OCI-LY7 (cell line): ENCODE results near the gene NAV3. TPM values are rescaled to one million over a fixed set of nuclear protein-coding genes. Genes with fewer than 3 reads are reported as not detected.

Source experiments
- BruUV-seq: library from RNA; stranded (reverse); fragments of 400-500 nt; replicated peaks from 2 replicates; lab custom pipeline; 2021; lab: Mats Ljungman, UMichigan
- CTCF ChIA-PET: fragments of 300-600 bp; sonication (Branson Sonifier 250); formaldehyde crosslinking; loops from one replicate; lab custom pipeline; 2022; ENCODE audit warnings: antibody characterized with exemption; ENCODE audit not compliant: unreplicated experiment; lab: Charles Lee
- POLR2A ChIA-PET: fragments of 300-600 bp; sonication (Branson Sonifier 250); formaldehyde crosslinking; loops from one replicate; lab custom pipeline; 2022; ENCODE audit warnings: antibody characterized with exemption; lab: Charles Lee
- DNase-seq: peaks from one replicate; pipeline ENCODE4 v3.0.0-alpha.2; 2015; ENCODE audit warnings: low spot score
- H2AFZ ChIP-seq: fragments of 200-600 bp; sonication (generic), shearing (Covaris generic); 2 replicates; pipeline ENCODE4 v1.6.1; 2014; ENCODE audit warnings: mild to moderate bottlenecking, antibody characterized with exemption, low read length, moderate library complexity
- H3K27ac ChIP-seq: fragments of 200-600 bp; sonication (generic); 2 replicates; pipeline ENCODE4 v1.5.1; 2014; ENCODE audit warnings: mixed run types, low read depth, mild to moderate bottlenecking, moderate library complexity, low read length, inconsistent platforms; ENCODE audit not compliant: poor library complexity, severe bottlenecking
- H3K36me3 ChIP-seq: fragments of 200-600 bp; sonication (generic); 2 replicates; pipeline ENCODE4 v1.6.1; 2014; ENCODE audit warnings: mild to moderate bottlenecking, antibody characterized with exemption, low read length, moderate library complexity, mixed read lengths; ENCODE audit not compliant: insufficient read depth
- H3K4me1 ChIP-seq: fragments of 200-600 bp; sonication (generic); 2 replicates; pipeline ENCODE4 v1.5.1; 2014; ENCODE audit warnings: mild to moderate bottlenecking, low read length; ENCODE audit not compliant: insufficient read depth, poor library complexity, severe bottlenecking
- H3K4me2 ChIP-seq: fragments of 200-600 bp; sonication (generic); 2 replicates; pipeline ENCODE4 v1.6.1; 2014; ENCODE audit warnings: mild to moderate bottlenecking, low read length
- H3K4me3 ChIP-seq: fragments of 200-600 bp; sonication (generic); 2 replicates; pipeline ENCODE4 v1.5.1; 2014; ENCODE audit warnings: mild to moderate bottlenecking, low read depth, low read length; ENCODE audit not compliant: poor library complexity, severe bottlenecking
- H3K79me2 ChIP-seq: fragments of 200-600 bp; sonication (generic); 2 replicates; pipeline ENCODE4 v1.6.1; 2016; ENCODE audit warnings: low read depth, mild to moderate bottlenecking, low read length, moderate library complexity, mixed read lengths; ENCODE audit not compliant: insufficient read depth
- H3K9me2 ChIP-seq: fragments of 200-600 bp; sonication (generic); 2 replicates; pipeline ENCODE4 v1.6.1; 2016; ENCODE audit warnings: mild to moderate bottlenecking, low read length, mixed read lengths; ENCODE audit not compliant: insufficient read depth
- H3K9me3 ChIP-seq: fragments of 200-600 bp; sonication (generic); 2 replicates; pipeline ENCODE4 v1.6.1; 2014; ENCODE audit warnings: mild to moderate bottlenecking, mixed run types, low read length, mixed read lengths
- H4K20me1 ChIP-seq: fragments of 200-600 bp; sonication (generic); 2 replicates; pipeline ENCODE4 v1.6.1; 2014; ENCODE audit warnings: mild to moderate bottlenecking, antibody characterized with exemption, low read length, moderate library complexity, mixed read lengths; ENCODE audit not compliant: insufficient read depth
- EZH2phosphoT487 ChIP-seq: fragments of 200-600 bp; sonication (generic); IDR thresholded peaks from 2 replicates; pipeline ENCODE4 v1.6.1; 2018; ENCODE audit warnings: low read depth, borderline replicate concordance, mild to moderate bottlenecking, mixed run types, antibody characterized with exemption, low read length, moderate library complexity, mixed read lengths
- intact Hi-C: fragments of 100-400 bp; cut with micrococcal nuclease; formaldehyde crosslinking; loops from one replicate; pipeline ENCODE4 v1.10.0; 2022; ENCODE audit not compliant: unreplicated experiment
- total RNA-seq, 2 experiments: library from RNA; depleted of rRNA in 1 of 2; stranded (reverse); fragments of >200 nt in 1 of 2; shearing (Covaris generic) in 1 of 2; gene quantifications; 2 replicates each; pipeline ENCODE4 v1.2.3, GENCODE V29; 2014 to 2022
- TF ChIP-seq, protein P1 (sequence below): fragments of 200-600 bp; sonication (generic); conservative IDR thresholded peaks from 2 replicates; pipeline ENCODE4 v1.5.1; 2014; ENCODE audit warnings: mild to moderate bottlenecking, antibody characterized with exemption, low read length, moderate library complexity, mixed read lengths

Gene NAV3
- total RNA-seq, 2 experiments from 2014 or later = 0.68 to 1.6 TPM

DNA sequence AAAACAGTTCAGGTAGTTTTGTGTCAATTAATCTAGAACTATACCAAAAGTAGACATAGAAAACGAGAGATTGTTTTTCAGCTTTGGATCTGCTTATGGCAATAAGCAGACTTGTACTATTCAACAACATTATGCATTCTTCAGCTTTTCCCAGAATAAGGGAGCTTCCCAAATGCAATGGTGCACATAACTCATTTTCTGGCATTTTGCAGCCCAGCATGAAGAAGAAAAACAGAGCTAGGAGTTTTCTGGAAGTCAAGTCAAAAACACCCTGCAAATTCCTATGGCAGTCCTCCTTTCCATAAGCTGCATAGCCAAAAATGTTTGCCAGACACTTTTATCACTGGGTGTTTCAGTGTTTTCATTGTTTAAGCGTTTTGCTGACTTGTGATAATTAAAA is 314.7 kb downstream of the NAV3 start:
- Histone ChIP-seq H3K4me2 (no peak overlapping the region), H2AFZ (no peak overlapping the region), H3K36me3 (no peaks in the 10 kb centered on the region), H3K4me3 (no peak overlapping the region), H3K79me2 (no peaks in the 10 kb centered on the region), H3K9me3 (no peaks in the 10 kb centered on the region), H3K27ac (no peak overlapping the region), H3K4me1 (no peaks in the 10 kb centered on the region), H3K9me2 (no peaks in the 10 kb centered on the region), H4K20me1 (0 out of 2 replicates have a peak, but pooled peaks cover 5% of the 10 kb centered on the region)
- DNase-seq = no peak
- CTCF ChIA-PET = no interaction called here
- POLR2A ChIA-PET = interaction anchor here (0.6 to 1.1 kb wide), 2 partner anchors 20 to 23 kb away, joined by 3 to 4 read pairs; no protein-coding TSS in a partner anchor
- intact Hi-C loops = loop anchor here (10.0 kb wide), 1 partner anchor 439 kb away; no protein-coding TSS in a partner anchor
- no TSS peak for BruUV-seq
- TF ChIP-seq EZH2phosphoT487 = no peak

DNA sequence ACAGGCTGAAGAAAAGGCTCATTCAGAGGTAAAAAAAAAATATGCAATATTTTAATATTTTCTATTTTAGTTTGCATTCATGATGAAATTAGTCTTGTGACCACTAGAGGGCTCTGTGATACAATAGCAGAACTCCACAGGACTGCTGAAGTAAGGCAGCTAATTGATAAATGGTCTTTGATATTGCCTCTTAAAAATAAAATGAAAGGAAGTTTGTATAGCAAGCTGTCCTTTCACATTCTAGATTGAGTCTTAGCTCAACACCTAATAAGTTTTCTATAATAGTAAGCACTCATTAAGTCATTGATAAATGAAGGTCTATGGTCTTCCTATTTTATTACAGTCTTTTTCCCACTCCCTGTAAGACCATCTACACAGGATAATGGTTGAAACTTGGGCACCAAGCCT is 315.7 kb downstream of the NAV3 start:
- CTCF ChIA-PET = no interaction called here
- Histone ChIP-seq H3K27ac (no peak overlapping the region), H3K4me1 (no peaks in the 10 kb centered on the region), H3K9me2 (no peaks in the 10 kb centered on the region), H3K9me3 (no peaks in the 10 kb centered on the region), H4K20me1 (0 out of 2 replicates have a peak, but pooled peaks cover 5% of the 10 kb centered on the region), H3K4me3 (no peak overlapping the region), H2AFZ (no peak overlapping the region), H3K4me2 (no peak overlapping the region), H3K36me3 (no peaks in the 10 kb centered on the region), H3K79me2 (no peaks in the 10 kb centered on the region)
- no TSS peak for BruUV-seq
- intact Hi-C loops = loop anchor here (10.0 kb wide), 1 partner anchor 438 kb away; no protein-coding TSS in a partner anchor
- peak; percentile 61 for DNase-seq
- POLR2A ChIA-PET = interaction anchor here (1.1 kb wide), 1 partner anchor 21 kb away, joined by 3 read pairs; no protein-coding TSS in a partner anchor
- TF ChIP-seq, protein P1, sequence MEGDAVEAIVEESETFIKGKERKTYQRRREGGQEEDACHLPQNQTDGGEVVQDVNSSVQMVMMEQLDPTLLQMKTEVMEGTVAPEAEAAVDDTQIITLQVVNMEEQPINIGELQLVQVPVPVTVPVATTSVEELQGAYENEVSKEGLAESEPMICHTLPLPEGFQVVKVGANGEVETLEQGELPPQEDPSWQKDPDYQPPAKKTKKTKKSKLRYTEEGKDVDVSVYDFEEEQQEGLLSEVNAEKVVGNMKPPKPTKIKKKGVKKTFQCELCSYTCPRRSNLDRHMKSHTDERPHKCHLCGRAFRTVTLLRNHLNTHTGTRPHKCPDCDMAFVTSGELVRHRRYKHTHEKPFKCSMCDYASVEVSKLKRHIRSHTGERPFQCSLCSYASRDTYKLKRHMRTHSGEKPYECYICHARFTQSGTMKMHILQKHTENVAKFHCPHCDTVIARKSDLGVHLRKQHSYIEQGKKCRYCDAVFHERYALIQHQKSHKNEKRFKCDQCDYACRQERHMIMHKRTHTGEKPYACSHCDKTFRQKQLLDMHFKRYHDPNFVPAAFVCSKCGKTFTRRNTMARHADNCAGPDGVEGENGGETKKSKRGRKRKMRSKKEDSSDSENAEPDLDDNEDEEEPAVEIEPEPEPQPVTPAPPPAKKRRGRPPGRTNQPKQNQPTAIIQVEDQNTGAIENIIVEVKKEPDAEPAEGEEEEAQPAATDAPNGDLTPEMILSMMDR = peak; percentile 93
- no peak for TF ChIP-seq EZH2phosphoT487

DNA sequence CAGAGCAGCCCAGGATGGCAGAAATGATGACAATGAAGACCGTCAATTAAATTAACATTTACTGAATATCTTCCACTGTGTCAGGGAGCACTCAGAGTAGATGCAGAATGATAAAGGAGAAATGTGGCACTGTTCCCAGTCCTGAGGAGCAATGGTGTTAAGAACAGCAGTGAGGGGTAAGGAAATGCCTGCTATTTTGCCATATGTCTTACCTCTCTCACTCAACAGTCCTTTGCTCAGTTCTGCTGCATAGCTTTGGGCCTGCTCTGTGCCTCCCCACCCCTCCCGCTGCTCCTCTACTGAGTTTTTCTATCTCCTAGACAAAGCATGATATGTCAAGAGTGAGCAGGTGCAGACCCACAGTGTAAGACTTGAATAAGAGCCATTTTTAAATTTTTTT is 318.8 kb downstream of the NAV3 start:
- no peak for TF ChIP-seq EZH2phosphoT487
- TF ChIP-seq, protein P1 = no peak
- no peaks in the 10 kb centered on the region for H3K4me1 ChIP-seq
- DNase-seq = no peak
- H3K4me2 ChIP-seq = no peak overlapping the region
- no peaks in the 10 kb centered on the region for H3K9me3 ChIP-seq
- no peaks in the 10 kb centered on the region for H3K79me2 ChIP-seq
- no peak overlapping the region for H3K4me3 ChIP-seq
- BruUV-seq = no TSS peak
- no peak overlapping the region for H2AFZ ChIP-seq
- no peaks in the 10 kb centered on the region for H3K36me3 ChIP-seq
- H4K20me1 ChIP-seq = 0 out of 2 replicates have a peak, but pooled peaks cover 5% of the 10 kb centered on the region
- H3K9me2 ChIP-seq = no peaks in the 10 kb centered on the region
- CTCF ChIA-PET = no interaction called here
- POLR2A ChIA-PET = interaction anchor here (0.7 kb wide), 1 partner anchor 10 kb away, joined by 3 read pairs; no protein-coding TSS in a partner anchor
- intact Hi-C loops = loop anchor here (10.0 kb wide), 1 partner anchor 435 kb away; no protein-coding TSS in a partner anchor
- H3K27ac ChIP-seq = no peak overlapping the region
